Peyer's patch (tissue), 4 donors: ENCODE measurements around the gene ZNF569.

Experiments
- POLR2A ChIP-seq, 2 donors: fragments of 450-650 bp; IDR thresholded peaks; one replicate each; pipeline ENCODE4 v1.5.1; 2017; ENCODE audit warnings: antibody characterized with exemption in 2 of 2, mild to moderate bottlenecking in 2 of 2, moderate library complexity in 2 of 2
- TF ChIP-seq, protein P1 (sequence below), 6 experiments: fragments of 450-650 bp in 4 of 6; fragments of 200-600 bp in 2 of 6; sonication (generic) in 1 of 6; IDR thresholded peaks; one replicate each; pipeline ENCODE4 v1.5.1; 2017 to 2019; ENCODE audit warnings: antibody characterized with exemption in 6 of 6, mild to moderate bottlenecking in 3 of 6, moderate library complexity in 1 of 6

DNA sequence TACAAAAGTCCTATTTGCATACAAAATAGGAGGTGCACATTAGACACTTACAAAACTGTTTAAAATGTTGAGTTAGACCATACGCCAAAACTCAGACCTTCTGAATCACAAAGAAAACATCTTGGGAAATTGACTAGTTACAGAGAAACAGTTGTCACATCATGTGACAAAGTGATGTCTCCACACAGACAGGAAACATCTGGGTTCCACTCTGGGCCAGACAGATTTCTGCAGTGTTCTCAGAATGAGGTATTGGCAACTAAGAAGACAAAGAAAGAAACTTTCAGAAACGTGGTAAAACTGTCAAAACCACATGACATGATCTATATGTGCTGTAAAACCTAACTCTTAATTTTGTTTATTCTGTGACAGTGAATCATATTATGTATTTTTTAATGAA is 46.2 kb upstream of the ZNF569 start:
- TF ChIP-seq, protein P1, sequence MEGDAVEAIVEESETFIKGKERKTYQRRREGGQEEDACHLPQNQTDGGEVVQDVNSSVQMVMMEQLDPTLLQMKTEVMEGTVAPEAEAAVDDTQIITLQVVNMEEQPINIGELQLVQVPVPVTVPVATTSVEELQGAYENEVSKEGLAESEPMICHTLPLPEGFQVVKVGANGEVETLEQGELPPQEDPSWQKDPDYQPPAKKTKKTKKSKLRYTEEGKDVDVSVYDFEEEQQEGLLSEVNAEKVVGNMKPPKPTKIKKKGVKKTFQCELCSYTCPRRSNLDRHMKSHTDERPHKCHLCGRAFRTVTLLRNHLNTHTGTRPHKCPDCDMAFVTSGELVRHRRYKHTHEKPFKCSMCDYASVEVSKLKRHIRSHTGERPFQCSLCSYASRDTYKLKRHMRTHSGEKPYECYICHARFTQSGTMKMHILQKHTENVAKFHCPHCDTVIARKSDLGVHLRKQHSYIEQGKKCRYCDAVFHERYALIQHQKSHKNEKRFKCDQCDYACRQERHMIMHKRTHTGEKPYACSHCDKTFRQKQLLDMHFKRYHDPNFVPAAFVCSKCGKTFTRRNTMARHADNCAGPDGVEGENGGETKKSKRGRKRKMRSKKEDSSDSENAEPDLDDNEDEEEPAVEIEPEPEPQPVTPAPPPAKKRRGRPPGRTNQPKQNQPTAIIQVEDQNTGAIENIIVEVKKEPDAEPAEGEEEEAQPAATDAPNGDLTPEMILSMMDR (IDR thresholded peaks at IDR 0.05), result no peak
- TF ChIP-seq POLR2A (IDR thresholded peaks at IDR 0.05), result no peak
